GM12878 (cell line): ENCODE measurements around the gene PCK1. TPM values are rescaled to one million over a fixed set of nuclear protein-coding genes. Genes with fewer than 3 reads are reported as not detected.

ENCODE experiments used
- KAT2A ChIP-seq: conservative IDR thresholded peaks from 2 replicates; pipeline ENCODE4 v1.6.1; 2011; ENCODE audit warnings: low read depth, low read length; ENCODE audit not compliant: control insufficient read depth
- POU2F2 ChIP-seq: IDR thresholded peaks from 3 replicates; pipeline ENCODE4 v1.6.1; 2011; ENCODE audit warnings: low read depth, mild to moderate bottlenecking, low read length, borderline replicate concordance
- ZNF217 ChIP-seq: fragments of 450-650 bp; IDR thresholded peaks from 2 replicates; pipeline ENCODE4 v1.6.1; 2017; ENCODE audit warnings: antibody characterized with exemption, mild to moderate bottlenecking
- polyA plus RNA-seq, 11 experiments: library from polyadenylated mRNA; depleted of rRNA in 4 of 11; unstranded in 6 of 11; stranded (reverse) in 5 of 11; fragments of >200 nt; fragmentation: Nextera tagmentation in 4 of 11; fragmentation: Illumina TruSeq in 1 of 11; extraction: Ambion mirVana in 4 of 11; extraction: Trizol in 1 of 11; gene quantifications; 1 replicate in 1 of 11; 2 replicates in 10 of 11; pipeline versions ENCODE4 v1.2.1 to v1.2.3, GENCODE V29; 2011 to 2016; ENCODE audit warnings: inconsistent platforms in 2 of 11, missing spikeins in 2 of 11, low read depth in 1 of 11
- total RNA-seq, 4 experiments: library from RNA; depleted of rRNA in 3 of 4; stranded (reverse); fragments of >200 nt in 3 of 4; fragmentation: Illumina TruSeq in 1 of 4; extraction: Trizol in 1 of 4; gene quantifications; 2 replicates each; pipeline versions ENCODE4 v1.2.1 to v1.2.3, GENCODE V29; 2013 to 2021
- TF ChIP-seq, protein P1 (sequence below): fragments of 450-650 bp; IDR thresholded peaks from 2 replicates; pipeline ENCODE4 v1.6.1; 2017; ENCODE audit warnings: mild to moderate bottlenecking, low read depth, inconsistent platforms; ENCODE audit not compliant: poor library complexity, severe bottlenecking
- TF ChIP-seq, protein P2 (sequence below): IDR thresholded peaks from 2 replicates; pipeline ENCODE4 v1.6.1; 2012; ENCODE audit warnings: low read depth, low read length, improper control_type of control experiment
- TF ChIP-seq, protein P3 (sequence below), 3 experiments: IDR thresholded peaks in 2 of 3; conservative IDR thresholded peaks in 1 of 3; 2 replicates each; pipeline ENCODE4 v1.5.1; 2011; ENCODE audit warnings: low read depth in 3 of 3, low read length in 3 of 3, mild to moderate bottlenecking in 3 of 3, control low read depth in 2 of 3, moderate library complexity in 2 of 3, inconsistent platforms in 1 of 3, mixed read lengths in 1 of 3; ENCODE audit not compliant: control insufficient read depth in 2 of 3, insufficient read depth in 1 of 3; ENCODE audit errors: extremely low read depth in 1 of 3
- TF ChIP-seq, protein P4 (sequence below): fragments of 450-650 bp; IDR thresholded peaks from 2 replicates; pipeline ENCODE4 v1.6.1; 2017; ENCODE audit warnings: mild to moderate bottlenecking

PCK1 gene
- total and polyA plus RNA-seq, 10 of the 15 experiments (the other 5 are each of a cell fraction or from before 2014, with no cell fraction given) = 0.02 to 0.33 (median 0.09) TPM; not detected in 5

DNA sequence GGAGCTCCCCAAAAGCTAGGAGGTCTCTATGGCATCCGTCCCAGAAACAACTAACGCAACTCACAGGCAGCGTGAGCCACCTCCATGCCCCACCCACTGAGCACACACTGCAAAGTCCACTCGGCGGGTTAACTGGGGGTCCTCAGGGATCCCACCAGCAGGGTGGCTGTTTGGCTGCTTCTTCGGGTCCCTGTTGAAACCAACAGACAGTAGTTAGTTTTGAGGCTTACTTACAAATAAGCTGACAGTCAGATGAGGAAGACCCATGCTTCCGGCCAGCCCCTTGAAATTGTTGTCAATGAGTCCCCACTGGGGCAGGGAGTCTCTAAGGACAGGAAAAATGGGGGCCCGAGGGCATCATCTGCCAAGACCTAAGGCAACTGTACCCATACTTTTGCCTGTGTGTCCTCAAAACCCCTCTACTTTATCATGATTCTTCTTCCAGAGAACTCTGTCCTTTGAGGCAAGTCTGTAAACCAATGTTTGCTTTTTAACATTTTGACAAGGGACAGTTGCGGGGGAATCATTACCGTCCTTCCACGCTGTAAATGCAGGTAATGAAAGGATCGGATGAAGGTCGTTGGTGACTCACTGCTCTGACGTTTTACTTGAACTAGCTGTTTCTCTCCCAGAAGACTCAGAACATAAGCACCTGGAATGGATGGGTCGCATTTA lies 2.2 kb upstream of the PCK1 start (continued):
- TF ChIP-seq, protein P1, sequence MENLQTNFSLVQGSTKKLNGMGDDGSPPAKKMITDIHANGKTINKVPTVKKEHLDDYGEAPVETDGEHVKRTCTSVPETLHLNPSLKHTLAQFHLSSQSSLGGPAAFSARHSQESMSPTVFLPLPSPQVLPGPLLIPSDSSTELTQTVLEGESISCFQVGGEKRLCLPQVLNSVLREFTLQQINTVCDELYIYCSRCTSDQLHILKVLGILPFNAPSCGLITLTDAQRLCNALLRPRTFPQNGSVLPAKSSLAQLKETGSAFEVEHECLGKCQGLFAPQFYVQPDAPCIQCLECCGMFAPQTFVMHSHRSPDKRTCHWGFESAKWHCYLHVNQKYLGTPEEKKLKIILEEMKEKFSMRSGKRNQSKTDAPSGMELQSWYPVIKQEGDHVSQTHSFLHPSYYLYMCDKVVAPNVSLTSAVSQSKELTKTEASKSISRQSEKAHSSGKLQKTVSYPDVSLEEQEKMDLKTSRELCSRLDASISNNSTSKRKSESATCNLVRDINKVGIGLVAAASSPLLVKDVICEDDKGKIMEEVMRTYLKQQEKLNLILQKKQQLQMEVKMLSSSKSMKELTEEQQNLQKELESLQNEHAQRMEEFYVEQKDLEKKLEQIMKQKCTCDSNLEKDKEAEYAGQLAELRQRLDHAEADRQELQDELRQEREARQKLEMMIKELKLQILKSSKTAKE = no peak
- TF ChIP-seq POU2F2 (no peak), KAT2A (no peak), ZNF217 (no peak)
- TF ChIP-seq, protein P2, sequence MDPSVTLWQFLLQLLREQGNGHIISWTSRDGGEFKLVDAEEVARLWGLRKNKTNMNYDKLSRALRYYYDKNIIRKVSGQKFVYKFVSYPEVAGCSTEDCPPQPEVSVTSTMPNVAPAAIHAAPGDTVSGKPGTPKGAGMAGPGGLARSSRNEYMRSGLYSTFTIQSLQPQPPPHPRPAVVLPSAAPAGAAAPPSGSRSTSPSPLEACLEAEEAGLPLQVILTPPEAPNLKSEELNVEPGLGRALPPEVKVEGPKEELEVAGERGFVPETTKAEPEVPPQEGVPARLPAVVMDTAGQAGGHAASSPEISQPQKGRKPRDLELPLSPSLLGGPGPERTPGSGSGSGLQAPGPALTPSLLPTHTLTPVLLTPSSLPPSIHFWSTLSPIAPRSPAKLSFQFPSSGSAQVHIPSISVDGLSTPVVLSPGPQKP = no peak
- TF ChIP-seq, protein P3, sequence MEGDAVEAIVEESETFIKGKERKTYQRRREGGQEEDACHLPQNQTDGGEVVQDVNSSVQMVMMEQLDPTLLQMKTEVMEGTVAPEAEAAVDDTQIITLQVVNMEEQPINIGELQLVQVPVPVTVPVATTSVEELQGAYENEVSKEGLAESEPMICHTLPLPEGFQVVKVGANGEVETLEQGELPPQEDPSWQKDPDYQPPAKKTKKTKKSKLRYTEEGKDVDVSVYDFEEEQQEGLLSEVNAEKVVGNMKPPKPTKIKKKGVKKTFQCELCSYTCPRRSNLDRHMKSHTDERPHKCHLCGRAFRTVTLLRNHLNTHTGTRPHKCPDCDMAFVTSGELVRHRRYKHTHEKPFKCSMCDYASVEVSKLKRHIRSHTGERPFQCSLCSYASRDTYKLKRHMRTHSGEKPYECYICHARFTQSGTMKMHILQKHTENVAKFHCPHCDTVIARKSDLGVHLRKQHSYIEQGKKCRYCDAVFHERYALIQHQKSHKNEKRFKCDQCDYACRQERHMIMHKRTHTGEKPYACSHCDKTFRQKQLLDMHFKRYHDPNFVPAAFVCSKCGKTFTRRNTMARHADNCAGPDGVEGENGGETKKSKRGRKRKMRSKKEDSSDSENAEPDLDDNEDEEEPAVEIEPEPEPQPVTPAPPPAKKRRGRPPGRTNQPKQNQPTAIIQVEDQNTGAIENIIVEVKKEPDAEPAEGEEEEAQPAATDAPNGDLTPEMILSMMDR (IDR thresholded peaks at IDR 0.05 in 2 of 3, conservative IDR thresholded peaks at IDR 0.05 in 1 of 3; ENCODE audit: control insufficient read depth in 2 of 3, extremely low read depth in 1 of 3, insufficient read depth in 1 of 3, low read depth in 3 of 3, low read length in 3 of 3) = no peak
- TF ChIP-seq, protein P4, sequence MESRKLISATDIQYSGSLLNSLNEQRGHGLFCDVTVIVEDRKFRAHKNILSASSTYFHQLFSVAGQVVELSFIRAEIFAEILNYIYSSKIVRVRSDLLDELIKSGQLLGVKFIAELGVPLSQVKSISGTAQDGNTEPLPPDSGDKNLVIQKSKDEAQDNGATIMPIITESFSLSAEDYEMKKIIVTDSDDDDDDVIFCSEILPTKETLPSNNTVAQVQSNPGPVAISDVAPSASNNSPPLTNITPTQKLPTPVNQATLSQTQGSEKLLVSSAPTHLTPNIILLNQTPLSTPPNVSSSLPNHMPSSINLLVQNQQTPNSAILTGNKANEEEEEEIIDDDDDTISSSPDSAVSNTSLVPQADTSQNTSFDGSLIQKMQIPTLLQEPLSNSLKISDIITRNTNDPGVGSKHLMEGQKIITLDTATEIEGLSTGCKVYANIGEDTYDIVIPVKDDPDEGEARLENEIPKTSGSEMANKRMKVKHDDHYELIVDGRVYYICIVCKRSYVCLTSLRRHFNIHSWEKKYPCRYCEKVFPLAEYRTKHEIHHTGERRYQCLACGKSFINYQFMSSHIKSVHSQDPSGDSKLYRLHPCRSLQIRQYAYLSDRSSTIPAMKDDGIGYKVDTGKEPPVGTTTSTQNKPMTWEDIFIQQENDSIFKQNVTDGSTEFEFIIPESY = no peak
